C4-2B (cell line): ENCODE data around the gene P3R3URF.

ENCODE experiments used
- CTCF ChIP-seq: fragments of 450-650 bp; conservative IDR thresholded peaks from 2 replicates; pipeline ENCODE4 v1.5.1; 2017; ENCODE audit warnings: mild to moderate bottlenecking
- ZFX ChIP-seq: fragments of 450-650 bp; IDR thresholded peaks from 2 replicates; pipeline ENCODE4 v1.6.1; 2017

GRCh38 chr1:46197964-46198811, 21.9 kb upstream of the P3R3URF start, which contains the start of gene POMGNT1:
- TF ChIP-seq CTCF (no peak; the same call in 1 of the 2 replicates), ZFX (peak; percentile 72)
